ENCODE data around the gene HSPA14.

Gene HSPA14

DNA sequence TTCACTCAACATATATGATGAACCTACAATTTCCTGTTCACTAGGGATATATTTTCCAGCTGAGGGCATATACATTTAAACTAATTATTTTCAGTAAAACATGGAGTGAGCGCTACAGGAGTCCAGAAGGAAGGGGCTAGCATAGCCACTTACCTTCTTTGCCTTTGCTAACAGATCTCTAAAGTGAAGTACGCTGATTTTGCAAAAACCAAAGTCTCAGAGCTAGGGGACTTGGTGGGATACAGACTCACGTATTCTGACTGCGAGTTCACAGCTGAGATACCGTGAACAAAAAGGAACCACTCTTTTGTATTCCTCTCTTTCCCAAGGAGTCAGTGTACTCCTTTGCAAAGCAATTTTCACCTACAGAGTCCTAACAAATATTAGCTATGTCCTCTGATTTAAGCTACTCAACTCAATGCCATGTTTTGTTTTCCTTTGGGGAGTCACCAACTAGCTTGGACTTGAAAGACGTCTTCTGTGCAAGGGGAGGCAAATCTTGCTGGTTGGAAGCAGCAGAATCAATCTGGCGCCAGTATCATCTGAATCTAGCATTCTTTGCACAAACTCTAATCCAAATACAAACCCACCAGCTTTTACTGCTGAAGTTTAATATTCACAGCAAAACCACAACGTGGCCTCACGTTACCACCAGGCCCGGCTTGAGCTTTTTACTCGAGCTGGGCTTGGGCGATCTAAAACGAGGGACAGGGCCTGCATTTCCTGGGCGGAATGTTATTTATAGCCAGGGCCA lies 926 bp upstream of the HSPA14 start:
- Histone ChIP-seq H3K27ac (peak overlapping the region; percentile 83), H3K36me3 (peaks cover 21% of the 10 kb centered on the region), H4K20me1 (peaks cover 26% of the 10 kb centered on the region), H3K4me3 (peak overlapping the region; percentile 99), H3K27me3 (no peaks in the 10 kb centered on the region), H3K4me1 (peaks cover 24% of the 10 kb centered on the region), H3K9me3 (no peaks in the 10 kb centered on the region), H3K9ac (peak overlapping the region; percentile 96), H3K4me2 (peak overlapping the region; percentile 87)
- no peak for TF ChIP-seq Cebpa-rat (IDR thresholded peaks at IDR 0.05)

DNA sequence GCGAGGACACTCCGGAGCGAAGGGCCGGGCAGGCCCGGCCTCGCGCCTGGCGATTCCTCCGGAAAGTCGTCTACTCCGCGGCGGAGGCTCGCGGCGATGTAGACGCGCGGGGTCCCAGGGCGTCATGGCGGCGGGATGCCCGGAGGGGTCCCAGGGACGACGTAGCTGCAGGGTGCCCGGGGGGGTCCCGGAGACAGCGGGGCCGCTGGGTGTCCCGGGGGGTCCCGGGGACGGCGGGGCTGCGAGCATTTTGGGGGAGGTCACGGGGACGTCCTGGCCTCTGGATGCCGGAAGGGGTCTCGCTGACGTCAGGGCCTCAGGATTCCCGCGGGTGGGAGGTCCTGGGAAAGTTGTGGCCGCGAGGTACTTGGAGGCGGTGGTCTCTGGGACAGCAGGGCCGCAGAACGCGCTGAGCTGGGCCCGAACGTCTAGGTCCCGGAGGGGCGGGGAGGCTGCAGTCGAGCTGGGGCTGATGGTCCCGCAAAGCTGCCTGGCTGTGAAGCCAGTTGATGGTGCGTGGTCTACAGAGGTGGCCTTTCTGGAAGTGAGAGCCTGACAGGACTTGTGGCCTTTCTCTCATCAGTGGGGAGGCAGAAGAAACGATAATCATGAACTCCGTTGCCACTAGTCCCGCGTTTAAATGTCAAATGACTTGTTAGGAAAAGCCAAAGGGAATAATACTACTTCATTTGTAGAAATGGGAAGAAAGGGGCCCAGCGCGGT lies 637 bp downstream of the HSPA14 start:
- Histone ChIP-seq H3K4me2 (peak overlapping the region; percentile 93), H3K4me3 (peak overlapping the region; percentile 99), H3K27me3 (no peaks in the 10 kb centered on the region), H3K9ac (peak overlapping the region; percentile 96), H3K4me1 (peaks cover 24% of the 10 kb centered on the region), H4K20me1 (peaks cover 35% of the 10 kb centered on the region), H3K36me3 (peaks cover 37% of the 10 kb centered on the region), H3K27ac (peak overlapping the region; percentile 94), H3K9me3 (no peaks in the 10 kb centered on the region)
- TF ChIP-seq Cebpa-rat (IDR thresholded peaks at IDR 0.05), result no peak

DNA sequence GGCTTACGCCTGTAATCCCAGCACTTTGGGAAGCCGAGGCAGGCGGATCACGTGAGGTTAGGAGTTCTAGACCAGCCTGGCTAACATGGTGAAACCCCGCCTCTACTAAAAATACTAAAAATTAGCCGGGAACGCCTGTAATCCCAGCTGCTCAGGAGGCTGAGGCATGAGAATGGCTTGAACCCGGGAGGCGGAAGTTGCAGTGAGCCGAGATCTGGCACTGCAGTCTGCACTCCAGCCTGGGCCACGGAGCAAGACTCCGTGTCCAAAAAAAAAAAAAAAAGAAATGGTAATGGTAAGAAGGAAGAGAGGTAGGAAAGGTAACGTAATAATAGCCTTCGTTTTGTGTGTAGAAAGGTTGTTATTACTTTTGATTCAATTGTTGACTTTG lies 1.2 kb downstream of the HSPA14 start:
- TF ChIP-seq Cebpa-rat (IDR thresholded peaks at IDR 0.05), result no peak
- H3K9me3 ChIP-seq, result no peaks in the 10 kb centered on the region
- no peaks in the 10 kb centered on the region for H3K27me3 ChIP-seq
- peaks cover 24% of the 10 kb centered on the region for H3K4me1 ChIP-seq
- peaks cover 40% of the 10 kb centered on the region for H4K20me1 ChIP-seq
- peak overlapping the region; percentile 93 for H3K4me2 ChIP-seq
- H3K27ac ChIP-seq, result peak overlapping the region; percentile 94
- H3K4me3 ChIP-seq, result peak overlapping the region; percentile 99
- peak overlapping the region; percentile 96 for H3K9ac ChIP-seq
- H3K36me3 ChIP-seq, result peaks cover 43% of the 10 kb centered on the region

DNA sequence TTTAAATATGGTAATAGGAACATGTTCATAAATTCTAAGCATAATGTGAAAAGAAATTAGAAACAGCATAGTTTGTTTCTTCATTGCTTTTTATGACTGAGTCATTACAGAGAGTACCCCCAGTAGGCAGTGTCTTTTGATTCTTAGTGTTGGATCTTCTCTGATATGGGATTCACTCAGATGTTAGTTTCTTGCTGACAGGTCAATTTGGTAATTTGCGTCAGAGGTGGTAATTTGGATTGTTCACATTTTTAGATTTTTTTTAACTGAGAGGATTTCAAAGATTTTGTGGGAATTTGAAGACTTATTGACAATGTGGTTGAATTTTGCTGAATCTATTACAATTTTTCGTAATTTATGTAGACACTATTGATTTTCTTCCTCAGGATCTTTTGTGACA lies 2.1 kb downstream of the HSPA14 start:
- H3K4me3 ChIP-seq, result no peak overlapping the region
- H3K27me3 ChIP-seq, result no peaks in the 10 kb centered on the region
- H3K36me3 ChIP-seq, result peaks cover 51% of the 10 kb centered on the region
- TF ChIP-seq Cebpa-rat (IDR thresholded peaks at IDR 0.05), result no peak
- peaks cover 24% of the 10 kb centered on the region for H3K4me1 ChIP-seq
- H3K4me2 ChIP-seq, result no peak overlapping the region
- H3K9ac ChIP-seq, result no peak overlapping the region
- H3K27ac ChIP-seq, result no peak overlapping the region
- peaks cover 45% of the 10 kb centered on the region for H4K20me1 ChIP-seq
- H3K9me3 ChIP-seq, result no peaks in the 10 kb centered on the region

DNA sequence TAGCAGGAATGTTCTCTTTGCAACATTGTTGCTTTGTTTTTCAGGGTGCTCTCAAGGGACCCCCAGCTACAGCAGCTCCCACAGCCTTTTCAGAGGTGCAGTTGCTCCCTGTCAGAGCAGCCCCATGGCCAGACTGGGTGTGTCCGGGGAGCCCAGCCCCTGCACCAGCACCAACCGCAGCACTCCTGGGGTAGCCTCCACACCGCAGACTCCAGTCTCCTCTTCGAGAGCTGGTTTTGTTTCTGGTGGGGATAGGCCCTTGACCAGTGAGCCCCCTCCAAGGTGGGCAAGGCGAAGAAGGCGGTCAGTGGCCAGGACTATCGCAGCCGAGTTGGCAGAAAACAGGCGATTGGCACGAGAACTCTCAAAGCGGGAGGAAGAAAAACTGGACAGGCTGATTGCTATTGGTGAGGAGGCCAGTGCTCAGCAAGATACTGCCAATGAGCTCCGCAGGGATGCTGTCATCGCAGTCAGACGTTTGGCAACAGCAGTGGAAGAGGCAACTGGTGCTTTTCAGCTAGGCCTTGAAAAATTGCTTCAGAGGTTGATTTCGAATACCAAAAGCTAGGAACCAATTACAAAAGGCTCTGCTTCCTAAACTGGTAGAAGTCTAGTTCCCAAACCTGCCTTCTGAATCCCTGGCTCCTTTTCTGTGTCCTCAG lies 5.4 kb downstream of the HSPA14 start:
- Histone ChIP-seq H3K27me3 (no peaks in the 10 kb centered on the region), H4K20me1 (peaks cover 66% of the 10 kb centered on the region), H3K4me2 (no peak overlapping the region), H3K9ac (no peak overlapping the region), H3K36me3 (peaks cover 79% of the 10 kb centered on the region), H3K27ac (no peak overlapping the region), H3K4me1 (peaks cover 13% of the 10 kb centered on the region), H3K9me3 (no peaks in the 10 kb centered on the region), H3K4me3 (no peak overlapping the region)
- no peak for TF ChIP-seq Cebpa-rat (IDR thresholded peaks at IDR 0.05)

DNA sequence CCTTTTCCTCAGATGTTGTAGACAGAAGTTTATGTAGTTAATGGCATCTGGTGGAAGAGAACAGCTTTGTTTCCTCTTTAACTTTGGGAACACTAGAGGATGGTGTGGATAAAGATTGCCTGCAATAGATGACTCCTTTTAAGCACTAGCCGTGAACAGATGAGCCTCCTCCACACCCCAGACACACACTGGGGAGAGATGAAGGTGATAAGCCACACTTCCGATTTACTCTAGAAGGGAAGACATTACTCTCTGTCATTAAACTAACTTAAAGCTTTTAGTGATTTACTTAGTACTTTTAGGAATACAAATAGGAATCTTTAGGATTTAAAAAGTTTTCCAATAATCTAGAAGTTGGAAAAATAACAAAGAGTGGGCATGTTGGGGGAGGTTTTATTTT lies 6.8 kb downstream of the HSPA14 start:
- H3K4me3 ChIP-seq, result no peak overlapping the region
- no peaks in the 10 kb centered on the region for H3K9me3 ChIP-seq
- peaks cover 90% of the 10 kb centered on the region for H3K36me3 ChIP-seq
- H3K9ac ChIP-seq, result no peak overlapping the region
- H3K4me2 ChIP-seq, result no peak overlapping the region
- H4K20me1 ChIP-seq, result peaks cover 58% of the 10 kb centered on the region
- TF ChIP-seq Cebpa-rat (IDR thresholded peaks at IDR 0.05), result no peak
- H3K27ac ChIP-seq, result no peak overlapping the region
- H3K4me1 ChIP-seq, result peaks cover 10% of the 10 kb centered on the region; the same call in 1 of the 2 replicates
- H3K27me3 ChIP-seq, result no peaks in the 10 kb centered on the region

DNA sequence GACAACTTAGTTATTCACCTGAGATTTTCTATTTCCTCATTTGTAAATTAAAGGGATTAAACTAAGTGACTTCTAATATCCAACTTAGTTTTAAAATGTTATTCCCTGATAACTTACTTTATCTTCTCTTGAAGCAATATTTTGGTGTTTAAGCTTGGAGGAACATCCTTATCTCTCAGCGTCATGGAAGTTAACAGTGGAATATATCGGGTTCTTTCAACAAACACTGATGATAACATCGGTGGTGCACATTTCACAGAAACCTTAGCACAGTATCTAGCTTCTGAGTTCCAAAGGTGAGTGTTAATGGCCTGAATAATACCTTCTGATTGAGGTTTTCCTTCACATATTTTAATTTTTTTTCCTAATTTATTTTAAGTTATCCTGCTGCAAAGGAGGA lies 14.1 kb downstream of the HSPA14 start:
- Histone ChIP-seq H3K9me3 (no peaks in the 10 kb centered on the region), H3K27ac (no peak overlapping the region), H4K20me1 (peaks cover 9% of the 10 kb centered on the region; the same call in 1 of the 2 replicates), H3K4me1 (0 out of 2 replicates have a peak, but pooled peaks cover 7% of the 10 kb centered on the region), H3K27me3 (no peaks in the 10 kb centered on the region), H3K9ac (no peak overlapping the region), H3K4me2 (no peak overlapping the region), H3K36me3 (peaks cover 63% of the 10 kb centered on the region), H3K4me3 (no peak overlapping the region)
- no peak for TF ChIP-seq Cebpa-rat (IDR thresholded peaks at IDR 0.05)

DNA sequence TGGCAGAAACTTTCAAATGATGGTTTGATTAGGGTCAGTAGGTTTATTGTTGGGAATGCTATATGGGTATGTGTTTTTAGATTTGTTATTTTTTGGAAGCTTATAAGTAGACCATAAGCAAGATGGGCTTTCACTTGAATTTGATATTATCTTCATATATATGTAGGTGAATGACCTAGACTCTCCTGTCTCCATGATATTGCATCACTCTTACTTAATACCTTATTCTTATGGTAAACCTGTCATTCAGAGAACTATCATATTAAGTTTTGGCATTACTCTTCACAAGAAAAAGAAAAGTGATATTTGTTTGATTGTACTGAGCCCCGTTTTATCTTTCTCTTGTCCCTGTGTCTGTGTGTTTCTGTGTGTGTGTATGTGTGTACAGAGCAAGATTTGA lies 17.3 kb downstream of the HSPA14 start:
- H3K27me3 ChIP-seq, result no peaks in the 10 kb centered on the region
- H3K36me3 ChIP-seq, result peaks cover 65% of the 10 kb centered on the region
- H3K4me1 ChIP-seq, result no peaks in the 10 kb centered on the region
- no peak overlapping the region for H3K9ac ChIP-seq
- H3K4me2 ChIP-seq, result no peak overlapping the region
- no peaks in the 10 kb centered on the region for H3K9me3 ChIP-seq
- H3K27ac ChIP-seq, result no peak overlapping the region
- no peak for TF ChIP-seq Cebpa-rat (IDR thresholded peaks at IDR 0.05)
- H4K20me1 ChIP-seq, result peaks cover 12% of the 10 kb centered on the region
- H3K4me3 ChIP-seq, result no peak overlapping the region

DNA sequence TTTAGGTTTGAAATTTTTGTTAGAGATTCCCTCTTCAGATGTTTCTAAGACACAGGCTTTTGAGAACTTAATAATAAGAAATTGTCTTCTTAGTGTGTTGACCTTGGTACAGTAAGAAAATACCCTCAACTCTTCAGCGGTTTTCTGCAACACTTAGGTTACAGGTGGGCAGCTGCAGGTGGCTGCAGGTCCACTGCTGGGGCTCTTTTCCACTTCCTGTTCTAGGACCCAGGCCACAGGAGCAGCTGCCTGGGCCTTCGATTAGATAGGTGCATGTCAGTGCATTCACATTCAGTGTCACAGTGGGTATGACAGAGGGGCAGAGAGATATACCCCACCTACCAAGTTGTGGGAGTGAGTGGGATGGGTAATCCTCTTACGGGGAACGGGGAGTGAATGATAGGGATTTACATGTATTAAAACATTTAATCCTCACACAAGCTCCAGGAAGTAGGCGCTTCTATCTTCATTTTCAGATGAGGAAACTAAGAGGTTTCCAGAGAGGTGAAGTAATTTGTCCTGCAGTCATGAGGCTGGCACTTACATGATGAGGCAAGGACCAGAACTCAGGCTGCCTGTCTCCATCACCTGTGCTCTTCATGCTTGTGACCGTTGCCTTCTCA lies 20.3 kb downstream of the HSPA14 start:
- H3K36me3 ChIP-seq, result peaks cover 81% of the 10 kb centered on the region

More for the DNA sequence above, 20.3 kb downstream of the HSPA14 start:
- H3K4me3 ChIP-seq, result no peak overlapping the region
- H3K9ac ChIP-seq, result no peak overlapping the region
- H3K27me3 ChIP-seq, result no peaks in the 10 kb centered on the region
- H3K4me2 ChIP-seq, result no peak overlapping the region
- TF ChIP-seq Cebpa-rat (IDR thresholded peaks at IDR 0.05), result no peak
- H3K27ac ChIP-seq, result no peak overlapping the region
- no peaks in the 10 kb centered on the region for H3K4me1 ChIP-seq
- peaks cover 12% of the 10 kb centered on the region for H4K20me1 ChIP-seq
- no peaks in the 10 kb centered on the region for H3K9me3 ChIP-seq

All from BLaER1 (cell line).